ENCODE results near the gene HS6ST3.

Gene HS6ST3

GRCh38 chr13:96837809-96838208 lies 747.9 kb downstream of the HS6ST3 start:
- no peak for DNase-seq (ENCODE audit: low read depth)

DNA sequence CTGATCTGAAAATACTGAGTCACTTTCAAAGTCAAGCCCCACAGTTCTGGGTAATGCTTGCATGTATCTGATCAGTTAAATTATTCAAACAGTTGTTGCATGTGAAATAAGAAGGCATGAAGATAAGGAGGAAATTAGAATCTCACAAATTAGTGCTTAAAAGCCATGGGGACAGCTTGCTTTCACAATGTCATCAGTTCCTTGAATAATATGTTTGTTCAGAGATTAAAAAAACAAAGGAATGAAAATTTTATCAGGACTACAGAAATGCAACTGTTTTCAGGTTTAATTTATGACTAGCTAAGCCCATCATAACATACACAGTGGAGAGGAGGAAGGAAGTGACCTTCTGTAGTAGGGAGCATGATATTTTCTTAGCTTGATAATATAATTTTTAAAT lies 754.3 kb downstream of the HS6ST3 start:
- DNase-seq (ENCODE audit: low read depth), result no peak

DNA sequence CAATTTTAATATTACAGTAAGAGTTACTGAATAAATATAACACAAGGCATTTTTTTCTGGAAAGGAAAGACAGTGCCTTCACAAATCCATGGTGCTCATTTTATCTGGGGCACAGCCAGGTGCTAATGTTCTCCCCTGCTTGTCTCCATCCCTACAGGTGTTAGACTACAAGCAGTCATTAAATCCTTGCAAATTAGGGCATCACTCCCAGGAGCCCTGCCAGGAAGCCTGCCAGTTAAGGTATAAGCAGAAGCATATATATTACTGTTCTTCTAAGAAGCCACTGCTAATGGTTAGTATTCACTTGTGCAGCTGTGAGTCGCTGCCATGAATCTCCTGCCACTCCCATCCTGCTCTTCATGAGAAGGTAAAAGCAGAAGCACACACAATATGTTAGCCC lies 754.7 kb downstream of the HS6ST3 start:
- no peak for DNase-seq (ENCODE audit: low read depth)

DNA sequence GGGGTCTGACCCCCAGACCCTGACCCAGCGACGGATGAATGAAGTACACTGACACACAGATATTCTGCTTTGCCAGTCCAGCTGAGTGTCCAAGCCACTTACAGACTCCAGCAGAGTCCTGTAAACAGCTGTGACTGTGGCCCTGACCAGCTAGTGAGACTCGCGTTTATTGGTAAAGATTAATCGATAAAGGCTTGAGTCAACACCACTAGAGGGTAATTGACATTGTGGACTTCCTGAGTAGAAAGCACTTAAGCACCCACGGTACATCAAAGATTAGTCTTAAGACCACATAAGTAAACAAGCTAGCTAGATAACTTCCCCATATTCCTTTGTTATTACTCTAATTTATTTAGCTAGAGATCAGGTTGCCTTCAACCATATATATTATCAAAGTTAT lies 758.4 kb downstream of the HS6ST3 start:
- DNase-seq (ENCODE audit: low read depth), result no peak

- no peak for DNase-seq (ENCODE audit: low read depth)
Observed at GRCh38 chr13:96849091-96849490, 759.2 kb downstream of the HS6ST3 start.

DNA sequence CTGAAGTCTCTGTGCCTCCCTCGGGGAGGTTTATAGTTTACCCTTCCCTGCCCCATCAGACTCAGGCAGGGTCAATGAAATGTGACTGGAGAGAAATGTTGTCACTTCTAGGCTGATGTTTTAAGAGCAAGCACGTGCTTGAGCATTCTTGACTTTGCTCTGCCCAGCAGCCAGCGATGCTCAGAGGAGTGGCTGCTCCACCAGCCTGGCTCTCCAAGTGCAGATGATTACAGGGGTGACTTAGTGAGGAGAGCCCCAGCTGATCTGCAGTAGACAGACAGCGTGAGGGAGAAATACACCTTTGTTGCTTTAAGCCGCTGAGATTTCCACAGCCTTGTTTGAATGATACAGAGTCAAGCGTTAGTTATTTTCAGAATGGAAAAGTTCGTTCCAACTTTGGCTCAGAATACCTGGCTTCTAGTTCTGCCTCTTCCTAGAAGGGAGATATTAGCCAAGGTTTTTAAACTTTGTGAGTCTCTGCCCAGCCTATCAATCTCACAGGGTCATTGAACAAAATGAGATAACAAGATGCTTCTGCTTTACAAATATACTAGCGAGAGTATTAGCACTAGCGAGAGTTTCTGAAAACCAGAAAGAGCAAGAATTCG lies 760.7 kb downstream of the HS6ST3 start:
- no peak for DNase-seq (ENCODE audit: low read depth)

- no peak for DNase-seq (ENCODE audit: low read depth)
Observed at GRCh38 chr13:96851856-96852445, 762.0 kb downstream of the HS6ST3 start.

- DNase-seq (ENCODE audit: low read depth), result no peak
Observed at GRCh38 chr13:96858133-96858826, 768.4 kb downstream of the HS6ST3 start.

- DNase-seq (ENCODE audit: low read depth), result no peak
Observed at GRCh38 chr13:96860882-96861281, 771.0 kb downstream of the HS6ST3 start.

DNA sequence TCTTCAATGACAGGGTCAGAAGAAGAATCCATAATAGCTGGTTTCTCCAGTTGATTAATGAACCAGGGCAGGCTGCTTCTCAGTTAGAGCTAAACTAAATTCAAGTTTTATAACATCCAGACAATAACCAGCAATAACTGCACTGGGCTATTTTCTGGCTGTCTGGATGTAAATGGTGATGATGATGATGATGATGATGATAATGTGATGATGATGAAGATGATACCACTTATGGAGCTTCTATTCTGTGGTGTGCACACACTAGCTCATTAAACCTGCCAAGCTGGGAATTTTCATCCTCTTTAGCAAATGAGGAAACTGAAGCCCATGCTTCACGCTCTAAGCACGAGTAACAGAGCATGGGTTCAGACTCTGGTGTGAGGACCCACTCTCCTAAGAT lies 772.2 kb downstream of the HS6ST3 start:
- DNase-seq (ENCODE audit: low read depth), result no peak

- no peak for DNase-seq (ENCODE audit: low read depth)
Observed at GRCh38 chr13:96862999-96863398, 773.1 kb downstream of the HS6ST3 start.

- DNase-seq (ENCODE audit: low read depth), result no peak
Observed at GRCh38 chr13:96871469-96871868, 781.6 kb downstream of the HS6ST3 start.

GRCh38 chr13:96880419-96880818 lies 790.5 kb downstream of the HS6ST3 start:
- DNase-seq (ENCODE audit: low read depth), result no peak
